GM18858 (cell line): ENCODE measurements around the gene TECPR2.
"Not testable (repeated sequence)": the region's sequence is repeated elsewhere in the genome, so short reads cannot be mapped to it uniquely, and the experiment has no call there.

Experiments used
- ATAC-seq: cut with Tn5 transposase; IDR thresholded peaks from one replicate; pipeline ENCODE4 v1.9.1; 2021; ENCODE audit not compliant: unreplicated experiment

Gene TECPR2

GRCh38 chr14:102545461-102546265 is 182.9 kb downstream of the TECPR2 start:
- no peak for ATAC-seq

- ATAC-seq = no peak
Measured at GRCh38 chr14:102548616-102549240, 186.0 kb downstream of the TECPR2 start.

- ATAC-seq = not testable (repeated sequence)
Measured at GRCh38 chr14:102550927-102551401, 188.2 kb downstream of the TECPR2 start.
